Measurements from ENCODE around the gene PPIB.

The PPIB gene

GRCh38 chr15:64157599-64158125, 5.2 kb downstream of the PPIB start:
- DNase-seq: no peak

GRCh38 chr15:64156652-64157331, 6.0 kb downstream of the PPIB start:
- DNase-seq: no peak

GRCh38 chr15:64155802-64156651, 6.8 kb downstream of the PPIB start:
- DNase-seq: no peak

- peak; percentile 96 for DNase-seq
Observed at GRCh38 chr15:64153480-64154367, 9.1 kb downstream of the PPIB start.

GRCh38 chr15:64152507-64153387, 10.1 kb downstream of the PPIB start:
- DNase-seq: peak; percentile 62

- DNase-seq: peak; percentile 84
Observed at GRCh38 chr15:64151727-64152506, 10.9 kb downstream of the PPIB start, which contains the start of gene SNX22. Gene SNX22 (plus strand): TSS chr15:64151731. CDS start chr15:64151776, 45 bp downstream.

GRCh38 chr15:64149893-64150578, 12.8 kb downstream of the PPIB start:
- no peak for DNase-seq

GRCh38 chr15:64149424-64149823, 13.4 kb downstream of the PPIB start:
- DNase-seq: peak; percentile 67

GRCh38 chr15:64148581-64148980, 14.2 kb downstream of the PPIB start:
- DNase-seq: no peak

GRCh38 chr15:64148168-64148567, 14.7 kb downstream of the PPIB start:
- no peak for DNase-seq

- DNase-seq: no peak
Observed at GRCh38 chr15:64146885-64147681, 15.7 kb downstream of the PPIB start.

GRCh38 chr15:64146520-64146884, 16.3 kb downstream of the PPIB start:
- DNase-seq: no peak

- no peak for DNase-seq
Observed at GRCh38 chr15:64146041-64146440, 16.8 kb downstream of the PPIB start.

- no peak for DNase-seq
Observed at GRCh38 chr15:64144565-64145281, 18.1 kb downstream of the PPIB start.

GRCh38 chr15:64144192-64144564, 18.6 kb downstream of the PPIB start:
- DNase-seq: no peak

- no peak for DNase-seq
Observed at GRCh38 chr15:64143276-64143675, 19.5 kb downstream of the PPIB start.

- no peak for DNase-seq
Observed at GRCh38 chr15:64141798-64142512, 20.9 kb downstream of the PPIB start.

- DNase-seq: no peak
Observed at GRCh38 chr15:64138331-64138941, 24.4 kb downstream of the PPIB start.
